HG02759 (cell line): ENCODE measurements around the gene EIF5A.
A peak's percentile ranks its signal among the peaks of the same experiment; 100 is the strongest.

Experiments
- ATAC-seq: cut with Tn5 transposase; IDR thresholded peaks from one replicate; pipeline ENCODE4 v1.9.1; 2021; ENCODE audit warnings: mild to moderate bottlenecking, moderate library complexity; ENCODE audit not compliant: unreplicated experiment

Gene EIF5A

GRCh38 chr17:7312432-7313087 is 5.1 kb downstream of the EIF5A start:
- ATAC-seq: no peak

- ATAC-seq: no peak
Observed at GRCh38 chr17:7313088-7313889, 5.9 kb downstream of the EIF5A start.

GRCh38 chr17:7313890-7314718 is 6.7 kb downstream of the EIF5A start:
- no peak for ATAC-seq

- ATAC-seq: peak; percentile 86
Observed at GRCh38 chr17:7314719-7315569, 7.5 kb downstream of the EIF5A start, which contains the start of gene GPS2. Gene GPS2 (minus strand): TSS chr17:7315360. CDS start chr17:7315052, 308 bp downstream.

- no peak for ATAC-seq
Observed at GRCh38 chr17:7315570-7316235, 8.3 kb downstream of the EIF5A start.

GRCh38 chr17:7317161-7317803 is 9.9 kb downstream of the EIF5A start:
- ATAC-seq: no peak

- no peak for ATAC-seq
Observed at GRCh38 chr17:7318121-7318860, 10.9 kb downstream of the EIF5A start.

- no peak for ATAC-seq
Observed at GRCh38 chr17:7321466-7321865, 14.0 kb downstream of the EIF5A start.

- ATAC-seq: no peak
Observed at GRCh38 chr17:7322520-7323194, 15.2 kb downstream of the EIF5A start.

GRCh38 chr17:7323731-7324437 is 16.5 kb downstream of the EIF5A start:
- ATAC-seq: no peak

GRCh38 chr17:7324438-7324779 is 17.0 kb downstream of the EIF5A start:
- ATAC-seq: no peak

- ATAC-seq: no peak
Observed at GRCh38 chr17:7325031-7325528, 17.7 kb downstream of the EIF5A start.

- no peak for ATAC-seq
Observed at GRCh38 chr17:7326186-7326585, 18.8 kb downstream of the EIF5A start.

- no peak for ATAC-seq
Observed at GRCh38 chr17:7327056-7327455, 19.6 kb downstream of the EIF5A start.

GRCh38 chr17:7327501-7327900 is 20.1 kb downstream of the EIF5A start:
- no peak for ATAC-seq

GRCh38 chr17:7328009-7328408 is 20.6 kb downstream of the EIF5A start:
- ATAC-seq: no peak

GRCh38 chr17:7328840-7329373 is 21.5 kb downstream of the EIF5A start, which contains the start of gene NEURL4:
Gene NEURL4 (minus strand): TSS chr17:7329335. CDS start chr17:7329312, 23 bp downstream.
- no peak for ATAC-seq
